Stimulated activated effector memory CD8-positive, alpha-beta T cell treated with anti-CD3 and anti-CD28 coated beads, Interleukin-12 subunit alpha, Interleukin-12 subunit beta, amount 100 ng/mL, for 72 hours (primary cell): ENCODE data around the gene PPP4R2.
A peak's percentile ranks its signal among the peaks of the same experiment; 100 is the strongest.

Source experiments
- ATAC-seq: fragments of 150-1000 bp; cut with Tn5 transposase; 2 replicates; pipeline ENCODE4 v1.10.0; 2021
- DNase-seq, 2 donors: peaks; one replicate each; pipeline ENCODE4 v3.0.0; 2021 to 2022; ENCODE audit warnings: low spot score in 2 of 2
- H3K27ac Mint-ChIP-seq: one replicate; pipeline ENCODE4 v1.8.0; 2022; ENCODE audit warnings: mild to moderate bottlenecking, mixed read lengths
- H3K36me3 Mint-ChIP-seq: one replicate; pipeline ENCODE4 v1.8.0; 2022; ENCODE audit warnings: mild to moderate bottlenecking, mixed read lengths
- H3K4me1 Mint-ChIP-seq: one replicate; pipeline ENCODE4 v1.8.0; 2022; ENCODE audit warnings: mixed read lengths
- H3K4me3 Mint-ChIP-seq: one replicate; pipeline ENCODE4 v1.8.0; 2022; ENCODE audit warnings: mild to moderate bottlenecking, mixed read lengths
- H3K9me3 Mint-ChIP-seq: one replicate; pipeline ENCODE4 v1.8.0; 2022; ENCODE audit warnings: mixed read lengths

PPP4R2 gene

DNA sequence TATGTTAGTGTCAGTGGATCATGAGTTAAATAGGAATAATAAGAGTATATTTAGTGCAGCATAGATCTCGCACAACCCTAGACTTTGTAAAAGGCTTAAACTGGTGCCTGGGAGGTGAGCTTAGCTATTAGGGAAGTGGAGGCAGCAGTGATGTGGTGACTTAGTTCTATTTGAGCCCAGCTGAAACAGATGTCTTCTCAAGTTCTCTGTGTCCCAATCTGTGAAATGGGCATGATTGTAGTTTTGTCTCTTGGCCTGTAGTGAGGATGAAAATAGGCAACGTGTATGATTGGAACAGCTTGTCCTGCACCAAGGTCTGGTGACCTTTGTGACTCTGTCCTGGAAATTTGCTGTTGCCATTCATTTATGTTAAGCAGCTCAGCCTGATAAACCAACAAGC, 99.6 kb downstream of the PPP4R2 start:
- no peak for ATAC-seq

DNA sequence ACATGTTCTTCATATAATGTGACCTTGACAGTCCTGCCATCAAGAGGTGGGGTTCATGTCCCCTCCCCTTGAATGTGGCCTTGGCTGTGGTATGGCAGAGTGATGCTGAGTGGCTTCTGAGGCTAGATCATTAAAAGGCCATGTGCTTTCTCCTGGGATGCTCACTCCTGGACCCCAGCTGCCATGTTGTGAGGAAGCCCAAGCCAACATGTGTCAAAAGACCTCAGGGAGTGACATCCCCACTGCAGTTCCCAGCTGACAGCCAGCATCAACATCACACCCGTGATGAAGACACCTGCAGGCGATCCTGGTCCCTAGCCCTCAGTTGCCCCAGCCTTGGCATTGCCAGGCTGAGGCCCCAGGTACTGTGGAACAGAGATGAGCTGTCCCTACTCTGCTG, 101.4 kb downstream of the PPP4R2 start:
- H3K4me1 Mint-ChIP-seq, result peaks cover 7% of the 10 kb centered on the region
- H3K4me3 Mint-ChIP-seq, result no peak overlapping the region
- DNase-seq (no peak), ATAC-seq (no peak)
- no peaks in the 10 kb centered on the region for H3K36me3 Mint-ChIP-seq
- no peak overlapping the region for H3K27ac Mint-ChIP-seq
- H3K9me3 Mint-ChIP-seq, result no peaks in the 10 kb centered on the region

More for the DNA sequence above, 99.6 kb downstream of the PPP4R2 start:
- Mint-ChIP-seq H3K4me1 (peaks cover 7% of the 10 kb centered on the region), H3K9me3 (no peaks in the 10 kb centered on the region), H3K36me3 (no peaks in the 10 kb centered on the region), H3K4me3 (no peak overlapping the region), H3K27ac (no peak overlapping the region)
- no peak for DNase-seq

DNA sequence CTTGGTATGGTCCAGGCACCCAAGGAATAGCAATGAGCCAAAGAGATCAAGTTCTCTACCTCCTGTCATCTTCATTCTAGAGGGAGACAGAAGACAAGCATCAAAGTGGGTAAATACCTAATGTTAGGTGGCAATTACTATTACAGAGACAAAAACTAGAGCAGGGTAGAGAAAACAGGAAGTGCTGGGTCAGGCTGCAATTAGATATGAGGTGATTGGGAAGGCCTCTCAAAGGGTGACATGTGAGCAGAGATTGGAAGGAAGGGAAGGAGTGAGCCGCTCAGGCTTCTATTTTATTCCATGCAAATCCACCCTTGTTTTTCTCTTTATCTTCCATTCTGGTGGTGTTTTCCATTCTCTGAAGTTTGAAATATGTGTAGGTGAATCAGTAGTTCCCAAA, 102.3 kb downstream of the PPP4R2 start:
- no peak overlapping the region for H3K4me3 Mint-ChIP-seq
- H3K4me1 Mint-ChIP-seq, result peaks cover 7% of the 10 kb centered on the region
- ATAC-seq, result no peak
- DNase-seq, result no peak
- H3K36me3 Mint-ChIP-seq, result no peaks in the 10 kb centered on the region
- H3K27ac Mint-ChIP-seq, result no peak overlapping the region
- no peaks in the 10 kb centered on the region for H3K9me3 Mint-ChIP-seq

DNA sequence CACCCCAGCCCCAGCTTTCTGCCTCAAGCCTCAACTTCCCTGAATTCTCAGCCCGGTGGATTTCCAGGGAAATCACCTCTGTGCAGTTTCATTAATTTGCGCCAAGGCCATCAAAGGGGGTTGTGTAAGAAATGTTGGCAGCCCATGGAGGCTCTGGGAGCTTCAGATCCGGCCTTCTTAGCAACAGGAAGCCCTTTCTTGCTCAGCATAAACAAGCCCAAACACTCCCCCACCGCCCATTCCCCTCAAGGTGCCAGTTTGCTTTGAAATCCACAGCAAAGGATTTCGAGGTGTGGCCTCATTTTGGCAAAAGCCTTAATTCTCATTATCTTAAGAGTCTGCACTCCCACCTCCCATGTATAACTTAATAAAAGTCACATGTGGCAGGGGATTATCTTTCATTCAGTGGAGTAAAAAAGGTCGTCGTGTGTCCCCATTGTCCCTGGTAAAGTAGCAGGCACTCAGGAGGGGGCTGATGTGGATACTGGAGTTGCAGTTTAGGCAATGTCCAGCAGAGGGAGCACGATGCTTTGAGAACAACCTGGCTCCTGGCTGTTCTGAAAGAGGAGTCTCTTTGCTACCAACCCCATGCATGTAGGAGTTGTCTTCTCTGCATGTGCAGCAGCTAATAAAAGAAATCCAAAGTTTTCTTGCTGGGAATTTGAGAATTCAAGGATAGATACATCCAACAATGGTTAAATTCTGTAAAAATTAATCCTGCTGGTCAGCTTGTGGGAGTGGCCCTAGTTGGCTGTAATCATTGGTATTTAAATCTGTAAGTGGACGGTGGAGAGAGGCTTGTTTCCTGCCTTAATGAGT, 104.3 kb downstream of the PPP4R2 start:
- Mint-ChIP-seq H3K27ac (no peak overlapping the region), H3K4me1 (no peaks in the 10 kb centered on the region)

DNA sequence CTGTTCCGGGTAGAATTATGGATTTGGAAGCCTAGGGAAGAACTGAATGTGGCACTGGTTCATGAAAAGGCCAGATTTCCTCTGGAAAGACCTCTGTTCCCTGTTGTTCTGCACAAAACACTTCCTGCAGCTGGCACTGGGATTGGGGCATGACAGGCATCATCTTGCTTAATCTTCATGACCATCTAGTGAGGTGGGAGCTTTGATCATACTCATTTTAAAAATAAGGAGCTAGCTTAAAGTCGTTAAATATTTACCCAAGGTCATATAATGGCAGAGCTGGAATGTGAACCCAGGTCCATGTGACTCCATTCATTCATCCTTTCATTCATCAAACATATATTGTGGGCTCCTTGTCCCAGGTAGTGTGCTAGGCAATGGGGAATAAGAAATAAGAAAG, 105.3 kb downstream of the PPP4R2 start:
- H3K36me3 Mint-ChIP-seq, result no peaks in the 10 kb centered on the region
- H3K4me1 Mint-ChIP-seq, result no peaks in the 10 kb centered on the region
- DNase-seq (no peak), ATAC-seq (no peak)
- H3K9me3 Mint-ChIP-seq, result no peaks in the 10 kb centered on the region
- no peak overlapping the region for H3K4me3 Mint-ChIP-seq
- no peak overlapping the region for H3K27ac Mint-ChIP-seq

More for the DNA sequence above, 104.3 kb downstream of the PPP4R2 start:
- DNase-seq (peak; percentile 66 to 87), ATAC-seq (peak; percentile 70)
- H3K4me3 Mint-ChIP-seq, result no peak overlapping the region
- H3K36me3 Mint-ChIP-seq, result no peaks in the 10 kb centered on the region
- H3K9me3 Mint-ChIP-seq, result no peaks in the 10 kb centered on the region

DNA sequence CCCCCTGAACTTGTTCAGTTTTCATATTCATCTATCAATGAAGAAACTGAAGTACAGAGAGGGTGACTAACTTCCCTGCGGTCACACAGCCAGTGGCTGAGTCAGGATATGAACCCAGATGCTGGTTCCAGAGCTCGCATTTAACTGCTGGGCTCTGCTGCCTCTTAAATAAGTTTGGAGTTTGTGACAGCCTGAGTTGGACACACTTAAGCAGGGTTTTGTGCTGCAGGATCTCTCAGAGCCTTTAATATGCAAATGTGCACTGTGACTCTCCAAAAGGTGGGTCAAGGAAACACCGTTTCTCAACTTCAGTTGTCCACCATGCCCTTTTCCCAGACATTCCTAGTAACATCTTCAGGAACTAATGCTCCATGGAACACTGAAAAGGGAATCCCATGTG, 110.6 kb downstream of the PPP4R2 start:
- H3K36me3 Mint-ChIP-seq, result no peaks in the 10 kb centered on the region
- DNase-seq (no peak), ATAC-seq (no peak)
- H3K9me3 Mint-ChIP-seq, result no peaks in the 10 kb centered on the region
- no peaks in the 10 kb centered on the region for H3K4me1 Mint-ChIP-seq
- H3K27ac Mint-ChIP-seq, result no peak overlapping the region
- H3K4me3 Mint-ChIP-seq, result no peak overlapping the region

DNA sequence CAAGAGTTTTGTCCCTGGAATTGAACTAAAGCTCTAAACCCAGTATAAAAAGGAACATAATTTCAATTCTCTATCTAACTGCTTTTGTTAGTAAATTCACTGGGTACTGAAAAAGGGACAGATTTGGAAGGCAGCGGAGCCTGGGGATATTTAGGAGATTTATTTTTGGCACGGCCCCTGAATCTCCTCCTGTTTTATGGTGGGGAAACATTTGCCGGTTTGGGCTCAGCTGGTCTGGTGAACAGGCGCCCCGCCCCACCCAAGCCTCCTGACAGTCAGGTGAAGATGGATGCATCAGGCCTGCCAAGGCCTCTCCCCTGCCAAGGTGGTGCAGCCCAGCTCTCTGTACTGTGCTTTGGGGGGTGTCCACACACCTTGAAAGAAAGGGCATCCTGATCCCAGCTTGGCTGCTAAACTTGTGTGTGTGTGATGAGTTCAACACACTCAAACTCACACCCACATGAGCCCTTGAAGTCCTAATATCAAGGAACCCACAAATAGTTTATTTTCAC, 111.1 kb downstream of the PPP4R2 start:
- Mint-ChIP-seq H3K9me3 (no peaks in the 10 kb centered on the region), H3K36me3 (no peaks in the 10 kb centered on the region), H3K4me3 (no peak overlapping the region), H3K27ac (no peak overlapping the region), H3K4me1 (no peaks in the 10 kb centered on the region)
- DNase-seq (peak in 1 of 2 donors; percentile 30), ATAC-seq (no peak)

DNA sequence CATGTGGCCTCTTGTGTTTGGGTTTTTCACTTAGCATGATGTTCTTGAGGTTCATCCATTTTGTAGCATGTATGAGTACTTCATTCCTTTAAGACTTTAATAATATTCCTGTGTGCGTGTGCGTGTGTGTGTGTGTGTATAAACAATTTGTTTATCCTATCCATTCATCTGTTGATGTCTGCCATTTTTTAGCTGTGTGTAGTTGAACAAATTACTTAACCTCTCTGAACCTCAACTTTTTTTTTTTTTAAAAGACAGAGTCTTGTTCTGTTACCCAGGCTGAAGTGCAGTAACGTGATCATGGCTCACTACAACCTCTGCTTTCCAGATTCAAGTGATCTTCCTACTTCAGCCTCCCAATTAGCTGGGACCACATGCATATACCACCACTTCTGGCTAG, 112.1 kb downstream of the PPP4R2 start:
- Mint-ChIP-seq H3K4me1 (no peaks in the 10 kb centered on the region), H3K4me3 (no peak overlapping the region), H3K36me3 (no peaks in the 10 kb centered on the region), H3K9me3 (no peaks in the 10 kb centered on the region), H3K27ac (no peak overlapping the region)
- ATAC-seq (no peak), DNase-seq (no peak)

DNA sequence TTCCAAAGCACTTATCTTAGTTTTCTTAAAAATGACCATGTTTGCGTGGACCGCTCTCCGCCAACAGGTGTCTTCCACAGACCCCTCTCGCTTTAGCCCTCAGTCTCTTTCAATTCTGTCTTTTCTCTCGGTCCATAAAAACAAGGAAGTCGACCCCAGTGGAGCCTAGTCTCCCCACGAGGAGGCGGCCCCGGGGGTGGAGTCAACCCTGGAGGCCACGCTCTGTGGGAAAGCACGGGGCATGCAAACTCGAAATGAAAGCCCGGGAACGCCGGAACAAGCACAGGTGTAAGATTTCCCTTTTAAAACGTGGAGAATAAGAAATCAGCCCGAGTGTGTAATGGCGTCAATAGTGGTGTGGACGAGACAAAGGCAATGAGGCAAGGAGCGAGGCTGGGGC, 113.9 kb downstream of the PPP4R2 start:
- no peak overlapping the region for H3K27ac Mint-ChIP-seq
- ATAC-seq, result no peak
- H3K9me3 Mint-ChIP-seq, result no peaks in the 10 kb centered on the region
- H3K4me3 Mint-ChIP-seq, result no peak overlapping the region
- DNase-seq, result peak in 1 of 2 donors; percentile 17
- no peaks in the 10 kb centered on the region for H3K4me1 Mint-ChIP-seq
- no peaks in the 10 kb centered on the region for H3K36me3 Mint-ChIP-seq

DNA sequence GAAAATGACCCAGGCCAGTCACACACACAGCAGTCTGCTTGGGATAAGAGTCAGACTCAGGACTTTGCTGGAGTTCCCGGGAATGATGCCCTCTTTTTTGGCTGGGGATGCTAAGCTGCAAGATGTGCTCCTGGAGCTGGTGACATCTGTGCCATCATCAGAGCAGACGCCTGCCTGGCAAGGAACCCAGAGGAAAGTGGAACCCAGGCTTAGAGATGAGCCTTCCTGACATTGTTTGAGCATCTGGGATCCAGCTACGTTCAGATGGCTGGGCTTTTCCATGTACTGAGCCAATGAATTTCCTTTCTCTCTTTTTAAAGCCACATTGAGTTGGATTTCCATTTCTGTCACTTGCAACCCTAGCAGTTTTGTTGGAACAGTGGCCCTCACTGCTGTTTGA, 118.1 kb downstream of the PPP4R2 start:
- Mint-ChIP-seq H3K9me3 (no peaks in the 10 kb centered on the region), H3K4me1 (no peaks in the 10 kb centered on the region), H3K27ac (no peak overlapping the region), H3K4me3 (no peak overlapping the region), H3K36me3 (no peaks in the 10 kb centered on the region)
- peak in 1 of 2 donors; percentile 8 for DNase-seq
- ATAC-seq, result no peak

DNA sequence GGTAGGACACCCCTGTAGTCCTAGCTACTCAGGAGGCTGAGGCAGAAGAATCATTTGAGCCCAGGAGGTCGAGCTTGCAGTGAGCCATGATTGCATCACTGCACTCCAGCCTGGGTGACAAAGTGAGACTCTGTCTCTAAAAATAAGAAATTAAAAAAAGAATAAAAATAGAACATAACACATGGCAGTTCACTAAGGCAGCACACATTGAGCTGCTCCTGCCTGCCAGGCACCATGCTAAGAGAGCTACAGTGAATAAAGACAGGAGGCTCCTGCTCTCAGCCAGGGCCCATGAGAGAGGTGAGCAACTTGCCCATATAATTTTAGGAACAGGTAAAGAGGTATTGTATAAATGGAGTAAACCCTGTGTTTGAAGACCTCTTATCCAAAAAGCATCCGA, 119.2 kb downstream of the PPP4R2 start:
- no peaks in the 10 kb centered on the region for H3K4me1 Mint-ChIP-seq

More for the DNA sequence above, 119.2 kb downstream of the PPP4R2 start:
- ATAC-seq, result no peak
- Mint-ChIP-seq H3K27ac (no peak overlapping the region), H3K36me3 (no peaks in the 10 kb centered on the region), H3K9me3 (no peaks in the 10 kb centered on the region), H3K4me3 (no peak overlapping the region)
- DNase-seq, result peak in 1 of 2 donors; percentile 30
